HepG2 (cell line): ENCODE data around the gene SHC1. TPM values are rescaled to one million over a fixed set of nuclear protein-coding genes. Genes with fewer than 3 reads are reported as not detected.

Source experiments
- AGO2 ChIP-seq: fragments of 200-400 bp; formaldehyde crosslinking; optimal IDR thresholded peaks from 2 replicates; pipeline ENCODE3; 2017; ENCODE audit warnings: mild to moderate bottlenecking, low read depth, low read length, moderate library complexity
- ATAD3A ChIP-seq: sonication (generic); formaldehyde crosslinking; IDR thresholded peaks from 2 replicates; pipeline ENCODE4 v1.4.0; 2020; ENCODE audit warnings: missing genetic modification reagents
- BRD4 ChIP-seq: sonication (generic); formaldehyde crosslinking; IDR thresholded peaks from 2 replicates; pipeline ENCODE4 v1.4.0; 2020; ENCODE audit warnings: missing genetic modification reagents
- CREM ChIP-seq, 2 experiments: sonication (generic) in 1 of 2; formaldehyde crosslinking in 1 of 2; IDR thresholded peaks; 2 replicates each; pipeline versions ENCODE4 v1.4.0 to v1.6.1; 2016 to 2020; ENCODE audit warnings: antibody characterized with exemption in 1 of 2, mild to moderate bottlenecking in 1 of 2, missing genetic modification reagents in 1 of 2
- DDIT3 ChIP-seq: sonication (generic); formaldehyde crosslinking; IDR thresholded peaks from 2 replicates; pipeline ENCODE4 v1.4.0; 2020; ENCODE audit warnings: mild to moderate bottlenecking, missing genetic modification reagents
- GATAD2A ChIP-seq: IDR thresholded peaks from 2 replicates; pipeline ENCODE4 v1.6.1; 2016
- GPN1 ChIP-seq: sonication (generic); formaldehyde crosslinking; IDR thresholded peaks from 2 replicates; pipeline ENCODE4 v1.5.1; 2020; ENCODE audit warnings: missing genetic modification reagents, borderline replicate concordance
- HNF4G ChIP-seq, 2 experiments: sonication (generic) in 1 of 2; formaldehyde crosslinking in 1 of 2; IDR thresholded peaks; 2 replicates each; pipeline versions ENCODE4 v1.4.0 to v1.6.1; 2011 to 2020; ENCODE audit warnings: borderline replicate concordance in 2 of 2, low read depth in 2 of 2, mild to moderate bottlenecking in 2 of 2, low read length in 1 of 2, missing genetic modification reagents in 1 of 2, moderate library complexity in 1 of 2
- KDM2A ChIP-seq: sonication (generic); formaldehyde crosslinking; IDR thresholded peaks from 2 replicates; pipeline ENCODE4 v1.4.0; 2020; ENCODE audit warnings: low read depth, missing genetic modification reagents, borderline replicate concordance
- KLF12 ChIP-seq: sonication (generic); formaldehyde crosslinking; IDR thresholded peaks from 2 replicates; pipeline ENCODE4 v1.4.0; 2020; ENCODE audit warnings: missing genetic modification reagents, borderline replicate concordance
- NR2F2 ChIP-seq: IDR thresholded peaks from 2 replicates; pipeline ENCODE4 v1.6.1; 2012; ENCODE audit warnings: low read depth, inconsistent platforms, borderline replicate concordance
- POLR2G ChIP-seq: fragments of 200-400 bp; formaldehyde crosslinking; IDR thresholded peaks from 2 replicates; pipeline ENCODE4 v1.6.1; 2018; ENCODE audit warnings: mild to moderate bottlenecking, low read depth, low read length, moderate library complexity
- SAP130 ChIP-seq: IDR thresholded peaks from 2 replicates; pipeline ENCODE4 v1.6.1; 2016; ENCODE audit warnings: low read depth
- TFDP2 ChIP-seq: sonication (generic); formaldehyde crosslinking; IDR thresholded peaks from 2 replicates; pipeline ENCODE4 v1.4.0; 2020; ENCODE audit warnings: missing genetic modification reagents
- XRCC5 ChIP-seq: fragments of 200-400 bp; formaldehyde crosslinking; optimal IDR thresholded peaks from 2 replicates; pipeline ENCODE3; 2017; ENCODE audit warnings: mild to moderate bottlenecking, low read length
- ZBTB25 ChIP-seq: IDR thresholded peaks from 2 replicates; pipeline ENCODE4 v1.6.1; 2018; ENCODE audit warnings: missing genetic modification reagents
- ZFY ChIP-seq: sonication (generic); formaldehyde crosslinking; IDR thresholded peaks from 2 replicates; pipeline ENCODE4 v1.4.0; 2020; ENCODE audit warnings: missing genetic modification reagents
- ZNF160 ChIP-seq: sonication (generic); formaldehyde crosslinking; IDR thresholded peaks from 2 replicates; pipeline ENCODE4 v1.8.0; 2022; ENCODE audit warnings: mild to moderate bottlenecking, inconsistent platforms, missing genetic modification reagents
- ZNF337 ChIP-seq: sonication (generic); formaldehyde crosslinking; IDR thresholded peaks from 2 replicates; pipeline ENCODE4 v1.5.1; 2020; ENCODE audit warnings: missing genetic modification reagents, low read depth, mild to moderate bottlenecking, borderline replicate concordance
- ZNF644 ChIP-seq: IDR thresholded peaks from 2 replicates; pipeline ENCODE4 v1.6.1; 2016; ENCODE audit warnings: low read depth
- ZNF784 ChIP-seq: sonication (generic); formaldehyde crosslinking; IDR thresholded peaks from 2 replicates; pipeline ENCODE4 v1.5.1; 2020; ENCODE audit warnings: missing genetic modification reagents, mild to moderate bottlenecking, borderline replicate concordance
- polyA plus RNA-seq, 8 experiments: library from polyadenylated mRNA; depleted of rRNA in 3 of 8; stranded (reverse) in 7 of 8; unstranded in 1 of 8; fragments of >200 nt; fragmentation: Illumina TruSeq in 4 of 8; extraction: Trizol in 4 of 8; gene quantifications; 2 replicates each; pipeline versions ENCODE4 v1.2.1 to v1.2.3, GENCODE V29; 2011 to 2016; ENCODE audit warnings: low read depth in 4 of 8, missing spikeins in 1 of 8, mixed read lengths in 1 of 8; ENCODE audit not compliant: insufficient read depth in 1 of 8
- total RNA-seq, 5 experiments: library from RNA; depleted of rRNA; stranded (reverse); fragments of >200 nt; fragmentation: Illumina TruSeq; extraction: Trizol; gene quantifications; 2 replicates each; pipeline ENCODE4 v1.2.3, GENCODE V29; 2016; ENCODE audit warnings: low read depth in 1 of 5
- TF ChIP-seq, protein P1 (sequence below): IDR thresholded peaks from 2 replicates; pipeline ENCODE4 v1.6.1; 2016
- TF ChIP-seq, protein P2 (sequence below): sonication (generic); formaldehyde crosslinking; IDR thresholded peaks from 2 replicates; pipeline ENCODE4 v1.8.0; 2022; ENCODE audit warnings: mild to moderate bottlenecking, missing genetic modification reagents

The SHC1 gene
- total and polyA plus RNA-seq, 2 of the 13 experiments (the other 11 are each of a cell fraction or from before 2014, with no cell fraction given), result 52.0 to 137 TPM

GRCh38 chr1:154972517-154973343 lies 2.2 kb upstream of the SHC1 start (continued):
- TF ChIP-seq, protein P1, sequence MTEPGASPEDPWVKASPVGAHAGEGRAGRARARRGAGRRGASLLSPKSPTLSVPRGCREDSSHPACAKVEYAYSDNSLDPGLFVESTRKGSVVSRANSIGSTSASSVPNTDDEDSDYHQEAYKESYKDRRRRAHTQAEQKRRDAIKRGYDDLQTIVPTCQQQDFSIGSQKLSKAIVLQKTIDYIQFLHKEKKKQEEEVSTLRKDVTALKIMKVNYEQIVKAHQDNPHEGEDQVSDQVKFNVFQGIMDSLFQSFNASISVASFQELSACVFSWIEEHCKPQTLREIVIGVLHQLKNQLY, result peak; percentile 16; the same call in 1 of the 2 replicates
- TF ChIP-seq KLF12 (CRISPR knock-in tag) (0 out of 2 replicates have a peak, but pooled peaks have one; percentile 25), ZFY (CRISPR knock-in tag) (peak; percentile 39), HNF4G (IDR thresholded peaks at IDR 0.05; ENCODE audit: borderline replicate concordance, low read depth, low read length) (peak; percentile 36; the same call in 1 of the 2 replicates), HNF4G (CRISPR knock-in tag; IDR thresholded peaks at IDR 0.05; ENCODE audit: borderline replicate concordance, low read depth) (no peak), ZNF160 (0 out of 2 replicates have a peak, but pooled peaks have one; percentile 6), ZNF644 (peak; percentile 22; the same call in 1 of the 2 replicates), ZNF337 (CRISPR knock-in tag) (no peak), XRCC5 (peak; percentile 81), DDIT3 (CRISPR knock-in tag) (no peak), POLR2G (peak; percentile 76), BRD4 (peak; percentile 84; the same call in 1 of the 2 replicates), ZBTB25 (CRISPR knock-in tag) (no peak), NR2F2 (0 out of 2 replicates have a peak, but pooled peaks have one; percentile 32), AGO2 (no peak), CREM (IDR thresholded peaks at IDR 0.05) (peak; percentile 69), CREM (CRISPR knock-in tag; IDR thresholded peaks at IDR 0.05) (no peak), GATAD2A (CRISPR knock-in tag) (peak; percentile 61), SAP130 (CRISPR knock-in tag) (peak; percentile 90), ATAD3A (no peak), GPN1 (no peak), KDM2A (peak; percentile 67; the same call in 1 of the 2 replicates), ZNF784 (CRISPR knock-in tag) (0 out of 2 replicates have a peak, but pooled peaks have one; percentile 30), TFDP2 (CRISPR knock-in tag) (peak; percentile 94)
- TF ChIP-seq, protein P2, sequence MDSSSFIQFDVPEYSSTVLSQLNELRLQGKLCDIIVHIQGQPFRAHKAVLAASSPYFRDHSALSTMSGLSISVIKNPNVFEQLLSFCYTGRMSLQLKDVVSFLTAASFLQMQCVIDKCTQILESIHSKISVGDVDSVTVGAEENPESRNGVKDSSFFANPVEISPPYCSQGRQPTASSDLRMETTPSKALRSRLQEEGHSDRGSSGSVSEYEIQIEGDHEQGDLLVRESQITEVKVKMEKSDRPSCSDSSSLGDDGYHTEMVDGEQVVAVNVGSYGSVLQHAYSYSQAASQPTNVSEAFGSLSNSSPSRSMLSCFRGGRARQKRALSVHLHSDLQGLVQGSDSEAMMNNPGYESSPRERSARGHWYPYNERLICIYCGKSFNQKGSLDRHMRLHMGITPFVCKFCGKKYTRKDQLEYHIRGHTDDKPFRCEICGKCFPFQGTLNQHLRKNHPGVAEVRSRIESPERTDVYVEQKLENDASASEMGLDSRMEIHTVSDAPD, result 0 out of 2 replicates have a peak, but pooled peaks have one; percentile 30
